Measurements from ENCODE around the gene RASEF.
A peak's percentile ranks its signal among the peaks of the same experiment; 100 is the strongest.

The RASEF gene

DNA sequence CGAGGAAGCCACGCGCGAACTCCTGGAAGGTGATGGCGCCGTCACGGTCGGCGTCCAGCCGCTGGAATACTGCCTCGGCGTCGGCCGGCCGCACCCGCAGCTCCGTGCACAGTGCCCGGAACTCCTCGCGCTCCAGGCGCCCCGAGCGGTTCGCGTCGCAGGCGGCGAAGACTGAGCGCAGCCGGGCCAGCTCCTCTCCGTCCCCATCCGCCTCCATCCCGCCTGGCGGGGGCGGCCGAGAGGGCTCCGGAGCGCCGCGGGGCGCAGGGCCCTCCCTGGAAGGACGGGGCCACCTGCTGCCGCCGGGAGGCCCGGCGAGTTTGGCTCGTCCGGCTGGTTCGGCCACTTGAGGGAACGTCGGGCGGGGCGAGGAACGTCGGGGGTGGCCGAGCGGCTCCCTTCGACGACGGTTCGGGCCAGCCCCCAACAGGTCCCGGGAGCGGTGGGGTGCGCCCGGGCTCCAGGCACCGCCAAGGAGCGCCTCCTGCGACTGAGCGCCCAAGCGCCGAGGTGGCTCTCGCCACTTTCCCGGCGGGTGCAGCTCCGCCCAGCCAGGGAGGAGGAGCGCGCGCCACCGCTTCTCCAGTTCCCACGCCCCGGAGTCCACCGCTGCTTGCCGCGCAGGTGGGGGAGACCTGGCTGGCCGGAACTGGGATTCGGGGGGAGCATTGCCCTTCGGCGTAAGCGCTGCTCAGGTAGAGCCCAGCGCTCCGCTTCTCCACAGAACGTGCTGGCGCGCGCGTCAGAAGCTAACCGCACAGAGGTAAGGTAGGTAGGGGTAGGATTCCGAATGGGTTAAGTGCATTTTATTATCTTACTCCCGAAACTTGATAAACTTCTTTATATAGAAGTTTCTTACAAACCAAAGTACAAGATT is at the start of gene RASEF:
RASEF (minus strand) TSS at position 492 of the 877 bp plus-strand sequence; CDS start at position 217, 275 bp downstream.
- TF ChIP-seq, protein P1, sequence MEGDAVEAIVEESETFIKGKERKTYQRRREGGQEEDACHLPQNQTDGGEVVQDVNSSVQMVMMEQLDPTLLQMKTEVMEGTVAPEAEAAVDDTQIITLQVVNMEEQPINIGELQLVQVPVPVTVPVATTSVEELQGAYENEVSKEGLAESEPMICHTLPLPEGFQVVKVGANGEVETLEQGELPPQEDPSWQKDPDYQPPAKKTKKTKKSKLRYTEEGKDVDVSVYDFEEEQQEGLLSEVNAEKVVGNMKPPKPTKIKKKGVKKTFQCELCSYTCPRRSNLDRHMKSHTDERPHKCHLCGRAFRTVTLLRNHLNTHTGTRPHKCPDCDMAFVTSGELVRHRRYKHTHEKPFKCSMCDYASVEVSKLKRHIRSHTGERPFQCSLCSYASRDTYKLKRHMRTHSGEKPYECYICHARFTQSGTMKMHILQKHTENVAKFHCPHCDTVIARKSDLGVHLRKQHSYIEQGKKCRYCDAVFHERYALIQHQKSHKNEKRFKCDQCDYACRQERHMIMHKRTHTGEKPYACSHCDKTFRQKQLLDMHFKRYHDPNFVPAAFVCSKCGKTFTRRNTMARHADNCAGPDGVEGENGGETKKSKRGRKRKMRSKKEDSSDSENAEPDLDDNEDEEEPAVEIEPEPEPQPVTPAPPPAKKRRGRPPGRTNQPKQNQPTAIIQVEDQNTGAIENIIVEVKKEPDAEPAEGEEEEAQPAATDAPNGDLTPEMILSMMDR (IDR thresholded peaks at IDR 0.05; ENCODE audit: low read depth, low read length, missing control alignments) = peak; percentile 16
- no peak within 1 kb of the TSS for H3K27ac ChIP-seq
- H3K36me3 ChIP-seq (replicated peaks) = no peaks in the 10 kb centered on the region
- peaks cover 28% of the 10 kb centered on the region for H3K27me3 ChIP-seq (replicated peaks)
- in situ Hi-C loops (cut with HindIII; ENCODE audit: low pct_ligation_motif_present, low sequenced_read_pairs) = no loop called here
- DNase-seq = no peak
- peak within 1 kb of the TSS; percentile 52 for H3K4me3 ChIP-seq (ENCODE audit: low read depth, low read length)

DNA sequence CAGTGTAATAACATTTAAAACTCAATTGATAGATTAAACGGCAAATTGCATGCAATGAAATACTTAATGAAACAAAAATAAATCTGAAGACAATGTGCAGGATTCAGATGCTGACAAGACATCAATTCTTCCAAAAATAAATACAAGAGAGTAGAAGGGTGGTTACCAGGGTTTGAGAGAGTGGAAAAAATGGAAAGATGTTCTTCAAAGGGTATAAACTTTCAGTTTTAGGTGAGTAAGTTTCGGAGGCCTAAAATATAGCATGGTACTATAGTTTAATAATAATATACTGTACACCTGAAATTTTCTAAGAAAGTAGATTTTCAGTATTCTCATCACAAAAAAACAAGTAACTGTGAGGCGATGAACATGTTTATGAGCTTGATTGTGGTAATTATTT is 48.2 kb upstream of the RASEF start:
- in situ Hi-C loops (cut with HindIII; ENCODE audit: low pct_ligation_motif_present, low sequenced_read_pairs) = no loop called here
- H3K27me3 ChIP-seq (replicated peaks) = no peaks in the 10 kb centered on the region

DNA sequence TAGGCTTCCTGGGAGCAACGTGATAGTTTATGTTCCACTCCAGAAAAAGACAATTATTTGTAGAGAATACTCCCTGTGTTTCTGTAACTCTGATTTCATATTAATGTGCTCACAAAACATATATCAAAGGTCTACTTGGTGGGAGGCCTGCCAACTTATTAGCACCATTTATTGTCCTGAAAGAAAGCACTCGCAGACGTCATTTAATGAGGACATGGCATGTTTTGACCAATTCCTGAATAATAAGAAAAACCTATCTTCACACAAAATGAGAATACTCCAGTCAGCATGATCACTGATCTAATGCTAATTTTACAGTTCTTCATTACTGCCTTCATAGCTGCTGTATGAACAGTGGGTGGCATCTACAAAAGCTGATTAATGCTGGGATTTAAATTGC is 46.4 kb upstream of the RASEF start:
- in situ Hi-C loops (cut with HindIII; ENCODE audit: low pct_ligation_motif_present, low sequenced_read_pairs) = no loop called here
- H3K36me3 ChIP-seq (replicated peaks) = no peaks in the 10 kb centered on the region
- H3K27ac ChIP-seq = no peak overlapping the region
- DNase-seq = no peak
- no peak overlapping the region for H3K4me3 ChIP-seq (ENCODE audit: low read depth, low read length)
- TF ChIP-seq, protein P1 (IDR thresholded peaks at IDR 0.05; ENCODE audit: low read depth, low read length, missing control alignments) = no peak
- no peaks in the 10 kb centered on the region for H3K27me3 ChIP-seq (replicated peaks)

More for the DNA sequence above, 48.2 kb upstream of the RASEF start:
- TF ChIP-seq, protein P1 (IDR thresholded peaks at IDR 0.05; ENCODE audit: low read depth, low read length, missing control alignments) = no peak
- Histone ChIP-seq H3K4me3 (ENCODE audit: low read depth, low read length) (no peak overlapping the region), H3K27ac (no peak overlapping the region), H3K36me3 (replicated peaks) (no peaks in the 10 kb centered on the region)
- DNase-seq = no peak

DNA sequence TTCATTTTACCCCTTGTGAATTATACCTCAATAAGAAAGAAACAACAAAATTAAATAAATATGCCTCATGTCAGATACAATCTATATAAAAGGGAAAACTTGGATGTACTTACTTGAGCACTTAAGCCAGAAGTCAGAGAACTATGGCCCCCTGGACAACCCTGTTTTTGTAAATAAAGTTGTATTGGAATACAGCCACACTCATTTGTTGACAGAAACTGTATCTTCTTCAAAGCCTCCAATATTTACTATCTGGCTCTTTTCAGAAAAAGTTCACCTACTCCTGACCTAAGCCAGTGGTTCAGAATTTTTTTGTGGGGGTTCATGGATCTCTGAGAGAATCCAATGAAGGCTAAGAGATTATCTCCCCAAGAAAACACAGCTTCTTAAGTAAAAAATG is 45.3 kb upstream of the RASEF start:
- Histone ChIP-seq H3K36me3 (replicated peaks) (no peaks in the 10 kb centered on the region), H3K27me3 (replicated peaks) (no peaks in the 10 kb centered on the region), H3K4me3 (ENCODE audit: low read depth, low read length) (no peak overlapping the region), H3K27ac (no peak overlapping the region)
- TF ChIP-seq, protein P1 (IDR thresholded peaks at IDR 0.05; ENCODE audit: low read depth, low read length, missing control alignments) = no peak
- in situ Hi-C loops (cut with HindIII; ENCODE audit: low pct_ligation_motif_present, low sequenced_read_pairs) = no loop called here
- no peak for DNase-seq

DNA sequence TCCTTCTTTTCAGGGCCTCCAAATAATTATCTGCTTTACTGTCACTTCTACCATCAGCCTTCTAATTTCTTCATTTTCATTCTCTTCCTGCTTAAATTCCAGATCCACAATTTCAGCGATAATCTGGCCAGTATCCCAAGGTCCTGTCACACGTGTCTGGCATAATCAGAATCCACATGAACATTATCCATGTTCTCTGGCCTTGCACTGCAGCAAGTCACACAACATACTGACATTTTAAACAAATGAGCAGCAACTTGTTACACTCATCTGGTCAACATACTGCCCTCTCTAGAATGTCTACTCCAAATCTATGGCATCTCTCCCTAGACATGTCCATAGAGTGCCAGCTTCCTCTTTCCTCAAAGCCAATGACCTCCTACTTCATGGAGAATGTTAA is 43.8 kb upstream of the RASEF start:
- no peak overlapping the region for H3K27ac ChIP-seq
- TF ChIP-seq, protein P1 (IDR thresholded peaks at IDR 0.05; ENCODE audit: low read depth, low read length, missing control alignments) = no peak
- H3K27me3 ChIP-seq (replicated peaks) = no peaks in the 10 kb centered on the region
- in situ Hi-C loops (cut with HindIII; ENCODE audit: low pct_ligation_motif_present, low sequenced_read_pairs) = no loop called here
- no peak overlapping the region for H3K4me3 ChIP-seq (ENCODE audit: low read depth, low read length)
- H3K36me3 ChIP-seq (replicated peaks) = no peaks in the 10 kb centered on the region
- no peak for DNase-seq

Measured in brain microvascular endothelial cell (primary cell).